Thymus (tissue), 11 donors: Measurements from ENCODE around the gene ATP13A3. TPM values are rescaled to one million over a fixed set of nuclear protein-coding genes. Genes with fewer than 3 reads are reported as not detected.
"Not testable (repeated sequence)": the region's sequence is repeated elsewhere in the genome, so short reads cannot be mapped to it uniquely, and the experiment has no call there.

Experiments used
- DNase-seq, 9 donors: peaks; one replicate each; pipeline ENCODE4 v3.0.0-alpha.2; 2013; ENCODE audit warnings: low spot score in 9 of 9, low read depth in 6 of 9, missing footprints in 1 of 9
- H3K27ac ChIP-seq, 2 donors: one replicate each; pipeline ENCODE4 v1.5.1; 2013; ENCODE audit warnings: control low read depth in 1 of 2, low read depth in 1 of 2, low read length in 1 of 2, mild to moderate bottlenecking in 1 of 2, moderate library complexity in 1 of 2
- H3K27me3 ChIP-seq, 2 donors: one replicate each; pipeline ENCODE4 v1.5.1; 2013; ENCODE audit warnings: low read length in 1 of 2; ENCODE audit not compliant: control insufficient read depth in 2 of 2, insufficient read depth in 1 of 2
- H3K36me3 ChIP-seq, 2 donors: one replicate each; pipeline ENCODE4 v1.5.1; 2013; ENCODE audit warnings: low read length in 1 of 2, mild to moderate bottlenecking in 1 of 2, moderate library complexity in 1 of 2; ENCODE audit not compliant: control insufficient read depth in 2 of 2, insufficient read depth in 2 of 2
- H3K4me1 ChIP-seq, 2 donors: one replicate each; pipeline ENCODE4 v1.5.1; 2013; ENCODE audit warnings: low read length in 2 of 2; ENCODE audit not compliant: control insufficient read depth in 2 of 2, insufficient read depth in 2 of 2
- H3K4me3 ChIP-seq, 2 donors: one replicate each; pipeline ENCODE4 v1.5.1; 2013; ENCODE audit warnings: low read length in 2 of 2, control low read depth in 1 of 2, mild to moderate bottlenecking in 1 of 2
- H3K9me3 ChIP-seq, 2 donors: one replicate each; pipeline ENCODE4 v1.5.1; 2013; ENCODE audit warnings: low read length in 1 of 2, mild to moderate bottlenecking in 1 of 2; ENCODE audit not compliant: control insufficient read depth in 2 of 2, insufficient read depth in 1 of 2
- WGBS: extraction: QIAGEN DNeasy Blood & Tissue Kit; methylation state at CpG from one replicate; pipeline ENCODE4 v1.1.7; 2013; 5-methylcytosine and 5-hydroxymethylcytosine counted together
- polyA plus RNA-seq: library from polyadenylated mRNA; stranded (reverse); fragments of 200-250 nt; gene quantifications from one replicate; pipeline ENCODE4 v1.2.3, GENCODE V29; 2013
- total RNA-seq: library from RNA; stranded (reverse); fragments of 120-200 nt; gene quantifications from one replicate; pipeline ENCODE4 v1.2.4, GENCODE V29; 2013
- donor health status: healthy.

The ATP13A3 gene
- total and polyA plus RNA-seq, 2 donors = 18.9 to 40.1 TPM

- DNase-seq = no peak
- no peak overlapping the region for H3K4me3 ChIP-seq
- WGBS = 97% methylated on average over 12 of the region's 12 CpGs
- no peak overlapping the region for H3K27ac ChIP-seq
- H3K27me3 ChIP-seq = peaks cover 0 to 14% of the 10 kb centered on the region in 2 donors
- H3K9me3 ChIP-seq = peaks cover 0 to 8% of the 10 kb centered on the region in 2 donors
- H3K36me3 ChIP-seq = peaks cover 0 to 3% of the 10 kb centered on the region in 2 donors
- H3K4me1 ChIP-seq = peaks cover 9 to 22% of the 10 kb centered on the region in 2 donors
Measured at GRCh38 chr3:194484614-194485013, 2.2 kb downstream of the ATP13A3 start.

DNA sequence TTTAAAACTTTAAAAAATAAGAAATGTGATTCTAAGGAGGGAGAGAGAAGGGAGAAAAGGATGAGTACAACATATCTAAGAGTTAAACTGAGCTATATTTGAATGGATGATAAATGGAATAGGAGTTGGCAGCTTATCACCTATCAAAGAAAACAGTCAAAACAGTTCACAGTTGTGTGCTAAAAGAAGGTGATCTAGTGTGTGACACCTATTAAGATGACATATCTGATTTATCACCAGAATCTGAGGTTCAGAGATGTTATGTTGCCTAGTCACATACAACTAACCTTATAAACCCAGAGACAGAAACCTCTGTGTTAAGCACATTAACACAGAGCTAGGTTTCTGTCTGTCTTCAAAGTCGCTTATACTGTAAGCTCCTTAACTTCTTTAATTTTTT lies 3.0 kb downstream of the ATP13A3 start:
- peaks cover 9 to 22% of the 10 kb centered on the region in 2 donors for H3K4me1 ChIP-seq
- 99% methylated on average over 1 of the region's 1 CpG for WGBS
- no peak for DNase-seq
- H3K36me3 ChIP-seq = peaks cover 0 to 4% of the 10 kb centered on the region in 2 donors
- no peak overlapping the region for H3K4me3 ChIP-seq
- H3K27ac ChIP-seq = no peak overlapping the region
- H3K27me3 ChIP-seq = peaks cover 0 to 14% of the 10 kb centered on the region in 2 donors
- peaks cover 0 to 8% of the 10 kb centered on the region in 2 donors for H3K9me3 ChIP-seq

- DNase-seq, H3K27me3 ChIP-seq, H3K4me3 ChIP-seq, H3K36me3 ChIP-seq, H3K27ac ChIP-seq, H3K9me3 ChIP-seq: not testable (repeated sequence)
- WGBS = 98% methylated on average over 13 of the region's 13 CpGs
- H3K4me1 ChIP-seq = peaks cover 4 to 15% of the 10 kb centered on the region in 2 donors
Measured at GRCh38 chr3:194482830-194483229, 4.0 kb downstream of the ATP13A3 start.

DNA sequence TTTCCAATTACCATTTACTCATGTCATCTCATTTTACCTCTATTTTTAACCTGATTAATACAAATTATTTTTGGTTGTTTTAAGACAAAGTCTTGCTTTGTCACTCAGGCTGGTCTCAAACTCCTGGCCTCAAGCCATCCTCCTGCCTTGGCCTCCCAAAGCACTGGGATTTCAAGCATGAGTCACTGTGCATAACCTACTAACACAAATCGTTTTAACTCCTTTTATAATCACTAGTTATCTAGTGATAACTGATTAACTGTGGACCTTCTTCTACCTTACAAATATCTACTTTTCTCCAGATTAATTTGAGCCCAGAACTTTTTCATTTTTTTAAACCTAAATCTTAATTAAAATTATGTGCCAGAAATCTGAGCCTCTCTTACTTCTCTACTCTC lies 4.6 kb downstream of the ATP13A3 start:
- Histone ChIP-seq H3K4me3 (no peak overlapping the region), H3K27ac (no peak overlapping the region), H3K36me3 (peaks cover 0 to 10% of the 10 kb centered on the region in 2 donors), H3K9me3 (no peaks in the 10 kb centered on the region), H3K27me3 (peaks cover 0 to 2% of the 10 kb centered on the region in 2 donors), H3K4me1 (peaks cover 2 to 9% of the 10 kb centered on the region in 2 donors)
- WGBS = 94% methylated on average over 1 of the region's 1 CpG
- no peak for DNase-seq

DNA sequence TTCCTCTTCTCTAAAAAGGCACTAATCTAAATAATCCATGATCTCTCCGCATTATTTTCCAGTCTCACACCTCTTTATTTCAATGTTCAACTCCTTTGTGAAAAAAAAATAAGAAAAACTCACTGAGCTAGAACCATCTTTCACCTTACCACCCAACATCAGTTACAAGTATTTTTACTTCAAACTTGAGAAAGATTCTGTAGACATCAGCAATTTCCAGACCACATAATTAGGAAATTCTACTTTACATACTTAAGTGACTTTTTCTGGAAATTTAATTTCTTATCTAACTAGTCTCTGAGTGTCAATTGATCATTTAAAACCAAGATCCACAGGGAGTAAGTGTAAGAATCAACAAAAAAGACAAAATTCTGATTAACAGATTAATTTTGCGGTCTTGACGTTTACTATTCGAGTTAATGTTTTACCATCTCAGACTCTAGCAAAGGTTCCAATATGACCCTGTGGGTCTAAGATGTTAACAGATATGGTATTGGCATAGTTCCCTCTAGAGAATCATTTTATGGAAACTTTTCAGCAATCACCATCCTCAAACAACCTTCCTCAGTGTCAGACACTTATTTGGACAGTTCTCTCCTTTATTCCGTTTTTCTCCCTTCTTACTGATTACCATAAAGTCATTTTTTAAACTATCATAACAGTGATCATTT lies 5.1 kb downstream of the ATP13A3 start:
- Histone ChIP-seq H3K27ac (no peak overlapping the region), H3K4me1 (peaks cover 2 to 6% of the 10 kb centered on the region in 2 donors), H3K4me3 (no peak overlapping the region), H3K36me3 (peaks cover 0 to 13% of the 10 kb centered on the region in 2 donors), H3K27me3 (no peaks in the 10 kb centered on the region), H3K9me3 (no peaks in the 10 kb centered on the region)
- DNase-seq = no peak
- 98% methylated on average over 5 of the region's 5 CpGs for WGBS

DNA sequence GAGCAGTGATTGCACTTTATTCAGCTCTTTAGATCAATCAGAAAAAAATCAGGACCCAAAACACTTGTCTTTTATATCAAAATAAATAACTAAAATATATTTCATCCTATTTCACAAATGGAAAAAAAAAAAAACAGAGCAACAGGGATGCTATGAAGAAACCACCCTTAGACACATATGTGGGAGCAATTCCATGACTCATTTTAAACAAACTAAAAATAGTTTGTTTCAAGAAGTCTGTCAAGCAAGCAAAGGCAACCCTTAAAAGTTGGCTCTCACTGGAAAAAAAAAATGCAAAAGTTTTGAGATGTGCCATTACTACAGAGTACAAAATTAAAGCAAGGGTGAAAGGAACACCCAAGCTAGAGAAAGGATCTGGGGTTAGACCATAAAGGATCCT lies 5.7 kb downstream of the ATP13A3 start:
- peaks cover 0 to 13% of the 10 kb centered on the region in 2 donors for H3K36me3 ChIP-seq
- H3K27me3 ChIP-seq = no peaks in the 10 kb centered on the region
- no peaks in the 10 kb centered on the region for H3K9me3 ChIP-seq
- H3K27ac ChIP-seq = no peak overlapping the region
- H3K4me3 ChIP-seq = no peak overlapping the region
- peaks cover 2 to 6% of the 10 kb centered on the region in 2 donors for H3K4me1 ChIP-seq
- DNase-seq = no peak

DNA sequence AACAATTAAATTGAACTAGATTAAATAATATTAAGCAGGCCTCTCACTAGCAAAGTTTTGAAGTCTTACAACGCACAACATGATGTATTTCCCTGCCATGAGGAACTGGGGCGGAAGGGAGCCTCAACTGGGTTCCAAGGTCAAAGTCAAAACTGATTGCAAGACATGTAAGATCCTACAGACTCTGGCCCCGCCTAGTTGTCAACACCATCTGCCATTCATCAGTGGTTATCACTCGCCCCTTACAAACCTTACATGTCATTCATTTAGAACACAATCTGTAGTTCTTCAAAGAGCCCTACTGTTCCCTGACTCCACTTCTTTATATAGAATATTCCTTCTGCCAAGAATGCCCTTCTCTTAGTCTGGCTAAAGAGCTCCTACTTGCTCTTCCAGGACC lies 10.0 kb downstream of the ATP13A3 start:
- H3K9me3 ChIP-seq = no peaks in the 10 kb centered on the region
- DNase-seq = no peak
- no peak overlapping the region for H3K27ac ChIP-seq

GRCh38 chr3:194475978-194476377 lies 10.8 kb downstream of the ATP13A3 start:
- 97% methylated on average over 4 of the region's 4 CpGs for WGBS
- Histone ChIP-seq H3K9me3 (no peaks in the 10 kb centered on the region), H3K36me3 (peaks cover 0 to 10% of the 10 kb centered on the region in 2 donors), H3K27ac (no peak overlapping the region), H3K4me1 (no peaks in the 10 kb centered on the region), H3K27me3 (no peaks in the 10 kb centered on the region), H3K4me3 (no peak overlapping the region)
- DNase-seq = no peak

More for the DNA sequence above, 10.0 kb downstream of the ATP13A3 start:
- Histone ChIP-seq H3K36me3 (peaks cover 0 to 10% of the 10 kb centered on the region in 2 donors), H3K4me1 (no peaks in the 10 kb centered on the region), H3K4me3 (no peak overlapping the region), H3K27me3 (no peaks in the 10 kb centered on the region)
- whole genome bisulfite sequencing = 99% methylated on average over 4 of the region's 4 CpGs

GRCh38 chr3:194475138-194475932 lies 11.5 kb downstream of the ATP13A3 start:
- 97% methylated on average over 4 of the region's 4 CpGs for WGBS
- Histone ChIP-seq H3K4me1 (no peaks in the 10 kb centered on the region), H3K9me3 (no peaks in the 10 kb centered on the region), H3K4me3 (no peak overlapping the region), H3K27me3 (no peaks in the 10 kb centered on the region), H3K36me3 (peaks cover 0 to 10% of the 10 kb centered on the region in 2 donors), H3K27ac (no peak overlapping the region)
- DNase-seq = no peak
